Heart left ventricle (tissue), 16 donors: ENCODE data around the gene ANKRD11. TPM values are rescaled to one million over a fixed set of nuclear protein-coding genes. Genes with fewer than 3 reads are reported as not detected.
A peak's percentile ranks its signal among the peaks of the same experiment; 100 is the strongest.

Experiments used
- ATAC-seq, 4 donors: fragments of 200-7000 bp; cut with Tn5 transposase; one replicate each; pipeline ENCODE4 v1.9.1; 2020 to 2022; ENCODE audit warnings: moderate library complexity in 4 of 4, mild to moderate bottlenecking in 3 of 4, moderate number of reproducible peaks in 1 of 4
- DNase-seq, 5 donors: peaks; one replicate each; pipeline ENCODE4 v3.0.0-alpha.2; 2020
- H3K27ac ChIP-seq, 12 donors: fragments of 200-600 bp; sonication (generic) in 4 of 12; one replicate each; pipeline versions ENCODE4 v1.5.0 to v1.8.0; 2016 to 2022; ENCODE audit warnings: mild to moderate bottlenecking in 2 of 12
- H3K27me3 ChIP-seq, 9 donors: fragments of 200-600 bp; sonication (generic) in 2 of 9; one replicate each; pipeline versions ENCODE4 v1.5.1 to v1.8.0; 2016 to 2022; ENCODE audit warnings: mild to moderate bottlenecking in 3 of 9
- H3K36me3 ChIP-seq, 9 donors: fragments of 200-600 bp; sonication (generic) in 2 of 9; one replicate each; pipeline versions ENCODE4 v1.5.0 to v1.8.0; 2018 to 2022; ENCODE audit warnings: mild to moderate bottlenecking in 2 of 9
- H3K4me1 ChIP-seq, 12 donors: fragments of 200-600 bp; sonication (generic) in 4 of 12; one replicate each; pipeline versions ENCODE4 v1.5.0 to v1.8.0; 2016 to 2022; ENCODE audit warnings: mild to moderate bottlenecking in 3 of 12
- H3K4me3 ChIP-seq, 12 donors: fragments of 200-600 bp; sonication (generic) in 4 of 12; one replicate each; pipeline versions ENCODE4 v1.5.0 to v1.8.0; 2017 to 2022; ENCODE audit warnings: mild to moderate bottlenecking in 9 of 12, moderate library complexity in 4 of 12
- H3K9me3 ChIP-seq, 12 donors: fragments of 200-600 bp; sonication (generic) in 4 of 12; one replicate each; pipeline versions ENCODE4 v1.5.0 to v1.8.0; 2016 to 2022; ENCODE audit warnings: mild to moderate bottlenecking in 1 of 12
- POLR2A ChIP-seq, 2 donors: fragments of 450-650 bp; IDR thresholded peaks; one replicate each; pipeline ENCODE4 v1.6.1; 2017; ENCODE audit warnings: antibody characterized with exemption in 2 of 2, mild to moderate bottlenecking in 2 of 2, moderate library complexity in 2 of 2
- WGBS, 4 donors: extraction: QIAGEN DNeasy Blood & Tissue Kit in 2 of 4; methylation state at CpG; one replicate each; pipeline versions ENCODE4 v1.1.5 to v1.1.7; 2013 to 2018; 5-methylcytosine and 5-hydroxymethylcytosine counted together
- intact Hi-C, 10 donors: fragments of 100-400 bp; cut with DNase I; formaldehyde crosslinking; loops; one replicate each; pipeline versions ENCODE4 v1.11.1 to v1.14.2; 2022
- polyA plus RNA-seq, 2 donors: library from polyadenylated mRNA; stranded (reverse); fragments of 200-250 nt; gene quantifications; one replicate each; pipeline ENCODE4 v1.2.3, GENCODE V29; 2013
- total RNA-seq, 9 donors: library from RNA; depleted of rRNA in 2 of 9; stranded (reverse); fragments of >200 nt in 2 of 9; fragmentation: NEBNext Ultra II Directional in 3 of 9; extraction: Animal tissue kit (Norgen Biotek cat#: 25700) in 3 of 9; gene quantifications; one replicate each; pipeline versions ENCODE4 v1.1.0 to v1.2.4, GENCODE V29; 2016 to 2023
- TF ChIP-seq, protein P1 (sequence below), 12 donors: fragments of 200-600 bp; sonication (generic) in 4 of 12; IDR thresholded peaks; one replicate each; pipeline versions ENCODE4 v1.5.0 to v1.8.0; 2018 to 2022; ENCODE audit warnings: antibody characterized with exemption in 12 of 12, mild to moderate bottlenecking in 5 of 12
- donor health status: ischemic (EF 13 %, LVEDD 7.1; RV severe dilation, severe dysfunction).
- donor health status: healthy with polysubstance abuse.
- donor health status: DM: no; HTN: yes; CAD: no.
- donor health status: DM: no; HTN: no; CAD: no.
- donor health status: ischemic (EF 25% LVEDD 6.9; RV normal size, moderate dysfunction).
- donor health status: ischemic (EF 25% LVEDD 5.7; RV mildly dilated, moderate dysfunction).
- donor health status: healthy.
- donor health status: DM: yes; HTN: yes; CAD: no.
- donor health status: ischemic (EF 35%, LVEDD 5.7; RV mildly dilated, moderate dysfunction).
- donor health status: nonischemic (EF 11% LVEDD 7.7; RV severe dilation, severe dysfunction).
- donor health status: DM: yes; HTN: yes; CAD: no.
- donor health status: PGD.
- donor health status: ischemic (EF 29% LVEDD 5.4; RV normal size, mild dysfunction).
- donor health status: nonischemic (EF 23%, LVEDD 6.1; RV moderate dilation, normal function).

Gene ANKRD11
- total and polyA plus RNA-seq, 11 donors: 53.6 to 123 (median 67.7) TPM

DNA sequence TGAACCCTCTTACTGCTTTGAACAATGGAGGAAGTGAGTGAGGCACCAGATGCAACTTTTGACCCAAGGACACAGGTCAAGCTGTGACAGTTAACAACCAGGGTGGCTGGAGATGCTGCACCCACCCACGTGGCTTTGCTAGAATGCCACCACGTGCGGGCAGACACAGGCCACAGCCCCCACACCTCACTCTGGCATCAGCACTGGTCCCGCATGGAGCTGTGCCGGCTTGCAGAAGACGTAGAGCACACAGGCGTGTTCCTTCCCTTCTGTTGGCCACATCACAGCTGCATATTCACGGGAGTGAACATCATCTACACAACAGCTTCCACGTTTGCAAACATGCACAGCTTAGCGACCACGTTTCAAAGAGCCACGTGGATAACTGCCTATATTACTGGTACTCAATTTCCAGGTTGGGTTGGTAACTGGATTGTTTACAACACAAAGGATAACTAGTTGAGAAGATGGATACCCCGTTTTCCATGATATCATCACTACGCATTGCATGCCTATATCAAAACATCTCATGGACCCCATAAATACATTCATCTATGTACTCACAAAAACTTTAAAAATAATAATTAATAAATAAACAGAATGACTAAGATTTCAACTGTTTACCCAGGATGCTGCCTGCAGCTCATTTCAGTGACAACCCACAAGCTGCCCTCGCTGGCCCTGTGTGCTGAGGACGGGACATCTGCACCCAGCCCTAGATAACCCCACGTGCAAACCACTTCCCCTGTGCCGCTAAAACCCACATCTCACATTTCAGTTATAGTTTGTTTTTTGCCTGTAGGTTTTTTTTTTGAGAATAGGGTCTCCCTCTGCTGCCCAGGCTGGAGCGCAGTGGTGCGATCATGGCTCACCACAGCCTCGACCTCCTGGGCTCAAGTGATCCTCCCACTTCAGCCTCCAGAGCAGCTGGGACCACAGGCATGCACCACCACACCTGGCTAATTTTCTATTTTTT, 132.0 kb downstream of the ANKRD11 start:
- Histone ChIP-seq H3K9me3 (no peaks in the 10 kb centered on the region), H3K36me3 (no peaks in the 10 kb centered on the region), H3K27me3 (no peaks in the 10 kb centered on the region), H3K27ac (peak overlapping the region in 3 of 12 donors; percentile 12 to 59 (median 31)), H3K4me1 (peaks cover 7 to 98% (median 89%) of the 10 kb centered on the region in 12 donors), H3K4me3 (peak overlapping the region in 1 of 12 donors; percentile 22)
- DNase-seq: no peak
- TF ChIP-seq, protein P1, sequence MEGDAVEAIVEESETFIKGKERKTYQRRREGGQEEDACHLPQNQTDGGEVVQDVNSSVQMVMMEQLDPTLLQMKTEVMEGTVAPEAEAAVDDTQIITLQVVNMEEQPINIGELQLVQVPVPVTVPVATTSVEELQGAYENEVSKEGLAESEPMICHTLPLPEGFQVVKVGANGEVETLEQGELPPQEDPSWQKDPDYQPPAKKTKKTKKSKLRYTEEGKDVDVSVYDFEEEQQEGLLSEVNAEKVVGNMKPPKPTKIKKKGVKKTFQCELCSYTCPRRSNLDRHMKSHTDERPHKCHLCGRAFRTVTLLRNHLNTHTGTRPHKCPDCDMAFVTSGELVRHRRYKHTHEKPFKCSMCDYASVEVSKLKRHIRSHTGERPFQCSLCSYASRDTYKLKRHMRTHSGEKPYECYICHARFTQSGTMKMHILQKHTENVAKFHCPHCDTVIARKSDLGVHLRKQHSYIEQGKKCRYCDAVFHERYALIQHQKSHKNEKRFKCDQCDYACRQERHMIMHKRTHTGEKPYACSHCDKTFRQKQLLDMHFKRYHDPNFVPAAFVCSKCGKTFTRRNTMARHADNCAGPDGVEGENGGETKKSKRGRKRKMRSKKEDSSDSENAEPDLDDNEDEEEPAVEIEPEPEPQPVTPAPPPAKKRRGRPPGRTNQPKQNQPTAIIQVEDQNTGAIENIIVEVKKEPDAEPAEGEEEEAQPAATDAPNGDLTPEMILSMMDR (IDR thresholded peaks at IDR 0.05): no peak
- TF ChIP-seq POLR2A (IDR thresholded peaks at IDR 0.05): no peak
- 73 to 83% (median 81%) methylated on average over 20 to 21 of the region's 21 CpGs for WGBS, 4 donors
- intact Hi-C loops: loop anchor here in 1 of 10 donors (5.0 kb wide), 2 partner anchors 34 to 129 kb away; no protein-coding TSS in a partner anchor
- ATAC-seq: no peak

DNA sequence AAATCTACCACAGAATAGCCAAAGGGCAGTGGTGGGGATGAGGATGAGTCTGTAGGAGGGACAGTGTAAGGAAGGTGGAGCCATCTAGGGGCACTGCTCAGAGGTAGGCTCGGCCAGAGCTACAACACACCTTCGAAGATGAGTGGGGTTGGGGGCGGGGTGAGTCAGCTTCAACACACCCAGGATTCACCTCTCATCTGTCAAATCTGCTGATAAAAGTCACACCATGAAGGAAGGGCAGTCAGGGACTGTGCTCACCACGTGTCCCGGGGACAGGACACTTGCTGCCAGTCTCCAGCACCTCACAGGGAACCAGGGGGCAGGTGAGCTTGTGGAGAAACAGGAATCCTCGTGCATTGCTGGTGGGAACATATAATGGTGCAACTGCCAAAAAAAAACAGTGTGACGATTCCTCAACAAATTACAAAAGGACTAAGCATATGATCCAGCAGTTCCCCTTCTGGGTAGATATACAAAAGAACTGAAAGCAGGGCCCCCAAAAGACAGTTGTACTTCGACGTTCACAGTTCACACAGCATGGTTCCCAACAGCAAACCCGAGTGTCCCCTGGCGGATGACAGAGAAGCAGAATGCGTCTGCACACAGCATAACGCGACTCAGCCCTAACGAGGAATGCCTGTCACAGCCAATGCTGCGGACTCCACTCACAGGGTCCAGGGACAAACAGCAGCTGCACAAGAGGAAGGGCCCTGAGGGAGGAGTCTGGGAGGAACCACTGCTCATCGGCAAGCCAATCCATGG, 133.1 kb downstream of the ANKRD11 start:
- ATAC-seq: peak; percentile 46 to 68 (median 61)
- WGBS, 4 donors: 30 to 41% (median 36%) methylated on average over 17 of the region's 17 CpGs
- Histone ChIP-seq H3K27me3 (no peaks in the 10 kb centered on the region), H3K27ac (peak overlapping the region in 4 of 12 donors; percentile 4 to 59 (median 20)), H3K36me3 (peaks cover 0 to 4% (median 0%) of the 10 kb centered on the region in 9 donors), H3K9me3 (no peaks in the 10 kb centered on the region), H3K4me1 (peaks cover 7 to 98% (median 92%) of the 10 kb centered on the region in 12 donors), H3K4me3 (peak overlapping the region in 1 of 12 donors; percentile 8)
- peak in 3 of 5 donors; percentile 55 to 73 (median 68) for DNase-seq
- intact Hi-C loops: loop anchor here in 1 of 10 donors (5.0 kb wide), 2 partner anchors 35 to 130 kb away; no protein-coding TSS in a partner anchor
- TF ChIP-seq, protein P1 (IDR thresholded peaks at IDR 0.05): peak in 5 of 12 donors; percentile 7 to 30 (median 19)
- no peak for TF ChIP-seq POLR2A (IDR thresholded peaks at IDR 0.05)

DNA sequence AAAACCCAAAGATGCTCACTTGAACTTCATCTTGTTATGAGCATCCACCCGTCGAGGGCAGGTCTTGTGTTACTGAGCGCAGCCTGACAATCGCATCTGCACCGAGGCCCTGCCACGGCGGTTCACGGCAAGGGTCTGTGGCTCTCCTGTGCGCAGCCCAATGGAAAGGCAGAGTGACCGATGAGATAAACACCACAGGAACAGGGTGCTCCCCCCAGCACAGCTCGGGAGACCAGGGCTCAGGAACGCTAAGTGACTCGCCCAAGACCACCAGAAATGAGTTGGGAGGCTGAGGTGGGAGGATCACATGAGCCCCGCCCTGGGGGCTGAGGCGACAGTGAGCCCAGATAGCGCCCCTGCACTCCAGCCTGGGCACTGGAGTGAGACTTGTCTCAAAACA, 134.7 kb downstream of the ANKRD11 start:
- 92 to 97% (median 94%) methylated on average over 16 of the region's 16 CpGs for WGBS, 4 donors
- ATAC-seq (no peak), DNase-seq (no peak)
- no peaks in the 10 kb centered on the region for H3K9me3 ChIP-seq
- peaks cover 0 to 10% (median 0%) of the 10 kb centered on the region in 9 donors for H3K36me3 ChIP-seq
- intact Hi-C loops: loop anchor here in 1 of 10 donors (5.0 kb wide), 2 partner anchors 37 to 132 kb away; no protein-coding TSS in a partner anchor
- H3K27me3 ChIP-seq: no peaks in the 10 kb centered on the region
- TF ChIP-seq, protein P1 (IDR thresholded peaks at IDR 0.05): no peak
- no peak for TF ChIP-seq POLR2A (IDR thresholded peaks at IDR 0.05)
- H3K27ac ChIP-seq: peak overlapping the region in 1 of 12 donors; percentile 31
- H3K4me1 ChIP-seq: peaks cover 7 to 94% (median 81%) of the 10 kb centered on the region in 12 donors
- H3K4me3 ChIP-seq: no peak overlapping the region
